Testis (tissue), 2 donors: Measurements from ENCODE around the gene ADSS1.

Source experiments
- CTCF ChIP-seq, 3 experiments: fragments of 450-650 bp in 2 of 3; fragments of 200-600 bp in 1 of 3; sonication (generic) in 1 of 3; IDR thresholded peaks; one replicate each; pipeline ENCODE4 v1.5.1; 2016 to 2019; ENCODE audit warnings: antibody characterized with exemption in 3 of 3, mild to moderate bottlenecking in 2 of 3, moderate library complexity in 1 of 3
- POLR2A ChIP-seq: fragments of 450-650 bp; IDR thresholded peaks from one replicate; pipeline ENCODE4 v1.6.1; 2017; ENCODE audit warnings: antibody characterized with exemption, mild to moderate bottlenecking, moderate library complexity

DNA sequence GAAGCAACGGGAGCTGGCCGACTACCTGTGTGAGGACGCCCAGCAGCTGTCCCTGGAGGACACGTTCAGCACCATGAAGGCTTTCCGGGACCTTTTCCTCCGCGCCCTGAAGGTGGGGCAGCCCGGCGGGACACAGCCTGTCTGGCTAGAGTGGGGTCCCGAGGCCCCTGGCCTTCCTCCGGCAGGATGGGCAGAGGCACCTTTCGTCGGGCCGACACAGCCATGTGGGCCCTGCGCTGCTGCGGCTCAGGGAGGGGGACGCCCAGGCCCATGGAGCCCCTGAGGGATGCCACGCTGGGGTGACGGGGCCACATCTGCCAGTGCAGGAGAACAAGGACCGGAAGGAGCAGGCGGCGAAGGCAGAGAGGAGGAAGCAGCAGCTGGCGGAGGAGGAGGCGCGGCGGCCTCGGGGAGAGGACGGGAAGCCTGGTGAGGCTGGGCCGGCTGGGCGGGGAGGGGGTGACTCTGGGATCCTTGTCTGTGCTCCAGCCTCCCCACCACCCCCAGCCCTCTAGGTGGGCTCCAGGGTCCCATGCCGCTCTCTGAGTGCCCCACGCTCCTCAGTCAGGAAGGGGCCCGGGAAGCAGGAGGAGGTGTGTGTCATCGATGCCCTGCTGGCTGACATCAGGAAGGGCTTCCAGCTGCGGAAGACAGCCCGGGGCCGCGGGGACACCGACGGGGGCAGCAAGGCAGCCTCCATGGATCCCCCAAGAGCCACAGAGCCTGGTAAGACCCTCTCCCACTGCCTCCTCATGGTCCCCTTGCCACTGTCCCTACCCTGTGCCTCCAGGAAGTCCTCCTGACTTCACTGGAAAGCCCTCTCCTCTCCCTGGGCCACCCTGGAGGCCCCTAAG is 10.9 kb upstream of the ADSS1 start:
- TF ChIP-seq CTCF (IDR thresholded peaks at IDR 0.05) (no peak), POLR2A (no peak)
